Tibial artery (tissue), 4 donors: ENCODE measurements around the gene FARP2.

Source experiments
- DNase-seq, 2 donors: peaks; one replicate each; pipeline ENCODE4 v3.0.0-alpha.2; 2019
- H3K27ac ChIP-seq, 2 donors: fragments of 200-600 bp; sonication (generic) in 1 of 2; 1 replicate in 1 of 2; 2 replicates in 1 of 2; pipeline ENCODE4 v1.5.1; 2018 to 2019; ENCODE audit warnings: mild to moderate bottlenecking in 1 of 2
- H3K27me3 ChIP-seq, 2 donors: fragments of 200-600 bp; sonication (generic) in 1 of 2; one replicate each; pipeline versions ENCODE4 v1.5.1 to v1.6.0; 2016 to 2019
- H3K36me3 ChIP-seq, 3 donors: fragments of 200-600 bp; sonication (generic) in 2 of 3; one replicate each; pipeline ENCODE4 v1.5.1; 2016 to 2019; ENCODE audit warnings: mild to moderate bottlenecking in 2 of 3
- H3K4me1 ChIP-seq, 4 donors: fragments of 200-600 bp; sonication (generic) in 2 of 4; 1 replicate in 3 of 4; 2 replicates in 1 of 4; pipeline ENCODE4 v1.5.1; 2016 to 2019
- H3K4me3 ChIP-seq, 2 donors: fragments of 200-600 bp; sonication (generic) in 1 of 2; 1 replicate in 1 of 2; 2 replicates in 1 of 2; pipeline ENCODE4 v1.5.1; 2018 to 2019; ENCODE audit warnings: mild to moderate bottlenecking in 2 of 2
- H3K9me3 ChIP-seq, 3 donors: fragments of 200-600 bp; sonication (generic) in 1 of 3; one replicate each; pipeline ENCODE4 v1.5.1; 2016 to 2019
- intact Hi-C: fragments of 100-400 bp; cut with DNase I; formaldehyde crosslinking; loops from one replicate; pipeline ENCODE4 v1.15.0; 2023; ENCODE audit warnings: low total_unique reads
- TF ChIP-seq, protein P1 (sequence below), 2 experiments: fragments of 200-600 bp in 1 of 2; fragments of 450-650 bp in 1 of 2; IDR thresholded peaks; one replicate each; pipeline ENCODE4 v1.5.1; 2017 to 2019; ENCODE audit warnings: antibody characterized with exemption in 2 of 2, mild to moderate bottlenecking in 1 of 2, moderate library complexity in 1 of 2

Gene FARP2, protein sequence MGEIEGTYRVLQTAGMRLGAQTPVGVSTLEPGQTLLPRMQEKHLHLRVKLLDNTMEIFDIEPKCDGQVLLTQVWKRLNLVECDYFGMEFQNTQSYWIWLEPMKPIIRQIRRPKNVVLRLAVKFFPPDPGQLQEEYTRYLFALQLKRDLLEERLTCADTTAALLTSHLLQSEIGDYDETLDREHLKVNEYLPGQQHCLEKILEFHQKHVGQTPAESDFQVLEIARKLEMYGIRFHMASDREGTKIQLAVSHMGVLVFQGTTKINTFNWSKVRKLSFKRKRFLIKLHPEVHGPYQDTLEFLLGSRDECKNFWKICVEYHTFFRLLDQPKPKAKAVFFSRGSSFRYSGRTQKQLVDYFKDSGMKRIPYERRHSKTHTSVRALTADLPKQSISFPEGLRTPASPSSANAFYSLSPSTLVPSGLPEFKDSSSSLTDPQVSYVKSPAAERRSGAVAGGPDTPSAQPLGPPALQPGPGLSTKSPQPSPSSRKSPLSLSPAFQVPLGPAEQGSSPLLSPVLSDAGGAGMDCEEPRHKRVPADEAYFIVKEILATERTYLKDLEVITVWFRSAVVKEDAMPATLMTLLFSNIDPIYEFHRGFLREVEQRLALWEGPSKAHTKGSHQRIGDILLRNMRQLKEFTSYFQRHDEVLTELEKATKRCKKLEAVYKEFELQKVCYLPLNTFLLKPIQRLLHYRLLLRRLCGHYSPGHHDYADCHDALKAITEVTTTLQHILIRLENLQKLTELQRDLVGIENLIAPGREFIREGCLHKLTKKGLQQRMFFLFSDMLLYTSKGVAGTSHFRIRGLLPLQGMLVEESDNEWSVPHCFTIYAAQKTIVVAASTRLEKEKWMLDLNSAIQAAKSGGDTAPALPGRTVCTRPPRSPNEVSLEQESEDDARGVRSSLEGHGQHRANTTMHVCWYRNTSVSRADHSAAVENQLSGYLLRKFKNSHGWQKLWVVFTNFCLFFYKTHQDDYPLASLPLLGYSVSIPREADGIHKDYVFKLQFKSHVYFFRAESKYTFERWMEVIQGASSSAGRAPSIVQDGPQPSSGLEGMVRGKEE

DNA sequence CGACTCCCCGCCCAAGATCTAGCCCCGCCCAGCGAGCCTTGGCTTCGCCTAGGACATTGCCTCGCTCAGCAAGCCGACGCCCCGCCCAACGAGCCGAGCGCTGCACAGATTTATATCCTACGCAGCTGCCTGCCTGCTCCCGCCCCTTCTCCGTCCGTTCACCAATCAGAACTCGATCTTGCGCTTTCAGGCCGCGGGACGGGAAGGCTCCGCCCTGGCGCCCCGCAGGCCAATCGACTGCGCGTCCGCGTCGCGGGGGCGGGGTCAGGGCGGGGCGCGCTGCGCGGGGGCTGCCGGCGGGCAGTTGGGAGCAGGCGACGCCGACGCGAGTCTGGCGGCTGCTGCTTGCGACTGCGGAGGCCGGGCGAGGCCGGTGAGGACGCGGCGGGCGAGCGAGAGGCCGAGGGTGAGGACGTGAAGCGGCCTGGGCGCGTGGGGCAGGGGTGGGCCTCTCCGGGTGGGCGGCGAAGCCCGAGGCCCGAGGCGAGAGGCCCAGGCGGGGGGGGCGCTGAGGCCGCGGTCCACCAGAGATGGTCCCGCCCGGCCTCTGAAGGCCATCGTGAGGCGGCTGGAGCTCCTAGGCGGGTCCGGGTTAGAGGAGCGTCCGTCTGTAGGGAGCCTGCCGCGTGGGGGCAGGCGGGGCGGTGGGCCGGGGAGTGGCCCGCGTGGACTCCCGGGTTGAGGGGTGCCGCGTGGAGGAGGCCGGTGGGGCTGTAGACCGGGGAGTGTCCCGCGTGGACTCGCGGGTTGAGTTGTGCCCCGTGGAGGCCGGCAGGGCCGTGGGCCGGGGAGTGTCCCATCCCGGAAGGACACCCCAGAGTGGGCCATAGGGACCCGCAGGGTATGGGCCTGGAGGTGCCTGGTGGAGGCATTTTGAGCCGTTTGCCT, at the start of gene FARP2:
FARP2 (plus strand) TSS at position 303 of the 888 bp plus-strand sequence. CDS start 16,823 bp downstream, outside the sequence.
- peaks cover 0 to 36% (median 18%) of the 10 kb centered on the region in 4 donors for H3K4me1 ChIP-seq
- H3K36me3 ChIP-seq = peaks cover 20 to 25% (median 24%) of the 10 kb centered on the region in 3 donors
- no peaks in the 10 kb centered on the region for H3K9me3 ChIP-seq
- no peaks in the 10 kb centered on the region for H3K27me3 ChIP-seq
- TF ChIP-seq, protein P1, sequence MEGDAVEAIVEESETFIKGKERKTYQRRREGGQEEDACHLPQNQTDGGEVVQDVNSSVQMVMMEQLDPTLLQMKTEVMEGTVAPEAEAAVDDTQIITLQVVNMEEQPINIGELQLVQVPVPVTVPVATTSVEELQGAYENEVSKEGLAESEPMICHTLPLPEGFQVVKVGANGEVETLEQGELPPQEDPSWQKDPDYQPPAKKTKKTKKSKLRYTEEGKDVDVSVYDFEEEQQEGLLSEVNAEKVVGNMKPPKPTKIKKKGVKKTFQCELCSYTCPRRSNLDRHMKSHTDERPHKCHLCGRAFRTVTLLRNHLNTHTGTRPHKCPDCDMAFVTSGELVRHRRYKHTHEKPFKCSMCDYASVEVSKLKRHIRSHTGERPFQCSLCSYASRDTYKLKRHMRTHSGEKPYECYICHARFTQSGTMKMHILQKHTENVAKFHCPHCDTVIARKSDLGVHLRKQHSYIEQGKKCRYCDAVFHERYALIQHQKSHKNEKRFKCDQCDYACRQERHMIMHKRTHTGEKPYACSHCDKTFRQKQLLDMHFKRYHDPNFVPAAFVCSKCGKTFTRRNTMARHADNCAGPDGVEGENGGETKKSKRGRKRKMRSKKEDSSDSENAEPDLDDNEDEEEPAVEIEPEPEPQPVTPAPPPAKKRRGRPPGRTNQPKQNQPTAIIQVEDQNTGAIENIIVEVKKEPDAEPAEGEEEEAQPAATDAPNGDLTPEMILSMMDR (IDR thresholded peaks at IDR 0.05) = no peak
- peak within 1 kb of the TSS; percentile 86 to 95 for H3K27ac ChIP-seq
- DNase-seq = peak; percentile 100
- peak within 1 kb of the TSS; percentile 81 to 93 for H3K4me3 ChIP-seq
- intact Hi-C loops = loop anchor here (10.0 kb wide), 1 partner anchor 279 kb away; the partner anchor contains the start of genes ATG4B and THAP4

DNA sequence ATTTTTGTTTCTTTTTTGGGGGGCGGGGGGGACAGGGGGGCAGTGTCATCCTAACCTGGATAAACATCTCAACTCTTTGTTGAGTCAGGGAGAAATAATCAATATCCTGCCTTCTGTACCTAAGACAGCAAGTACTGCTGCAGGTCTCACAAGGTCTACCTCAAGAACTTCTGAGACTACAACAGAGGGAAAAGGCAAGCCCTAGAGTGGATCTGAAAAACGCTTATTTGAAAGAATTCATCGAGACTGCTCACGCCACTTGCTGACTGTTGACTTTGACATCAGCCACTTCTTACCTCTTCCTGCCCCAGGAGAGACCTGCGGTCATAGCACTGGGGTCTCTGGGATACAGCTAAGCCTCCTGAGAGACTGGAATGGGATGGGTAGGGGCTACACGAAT, 49.0 kb upstream of the FARP2 start:
- H3K27ac ChIP-seq = no peak overlapping the region
- intact Hi-C loops = no loop called here
- peaks cover 0 to 32% (median 22%) of the 10 kb centered on the region in 4 donors for H3K4me1 ChIP-seq

DNA sequence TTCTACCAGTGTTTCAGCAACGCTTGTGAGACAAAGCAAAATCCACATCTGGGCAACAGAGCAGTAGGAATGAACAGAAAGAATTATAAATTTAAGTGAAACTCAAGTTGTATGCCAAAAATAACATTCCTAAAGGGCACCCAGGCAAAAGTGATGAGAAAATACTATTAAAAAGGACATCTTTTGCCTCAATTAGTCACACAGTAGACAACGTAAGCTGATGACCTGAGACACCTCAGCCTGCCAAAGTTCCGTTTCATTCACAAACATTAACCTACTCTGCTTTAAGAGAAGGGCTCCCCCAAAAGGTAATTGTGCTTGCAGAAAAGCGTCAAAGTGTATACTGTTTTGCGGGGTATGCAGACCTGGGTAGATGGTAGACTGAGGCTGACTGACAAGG, 47.8 kb upstream of the FARP2 start:
- no peak for DNase-seq
- Histone ChIP-seq H3K36me3 (no peaks in the 10 kb centered on the region), H3K27me3 (no peaks in the 10 kb centered on the region), H3K4me3 (no peak overlapping the region), H3K27ac (no peak overlapping the region), H3K9me3 (no peaks in the 10 kb centered on the region), H3K4me1 (peaks cover 0 to 35% (median 20%) of the 10 kb centered on the region in 4 donors)
- TF ChIP-seq, protein P1 (IDR thresholded peaks at IDR 0.05) = no peak
- intact Hi-C loops = no loop called here

More for the DNA sequence above, 49.0 kb upstream of the FARP2 start:
- Histone ChIP-seq H3K36me3 (no peaks in the 10 kb centered on the region), H3K27me3 (no peaks in the 10 kb centered on the region), H3K9me3 (no peaks in the 10 kb centered on the region), H3K4me3 (no peak overlapping the region)
- TF ChIP-seq, protein P1 (IDR thresholded peaks at IDR 0.05) = no peak
- DNase-seq = no peak

DNA sequence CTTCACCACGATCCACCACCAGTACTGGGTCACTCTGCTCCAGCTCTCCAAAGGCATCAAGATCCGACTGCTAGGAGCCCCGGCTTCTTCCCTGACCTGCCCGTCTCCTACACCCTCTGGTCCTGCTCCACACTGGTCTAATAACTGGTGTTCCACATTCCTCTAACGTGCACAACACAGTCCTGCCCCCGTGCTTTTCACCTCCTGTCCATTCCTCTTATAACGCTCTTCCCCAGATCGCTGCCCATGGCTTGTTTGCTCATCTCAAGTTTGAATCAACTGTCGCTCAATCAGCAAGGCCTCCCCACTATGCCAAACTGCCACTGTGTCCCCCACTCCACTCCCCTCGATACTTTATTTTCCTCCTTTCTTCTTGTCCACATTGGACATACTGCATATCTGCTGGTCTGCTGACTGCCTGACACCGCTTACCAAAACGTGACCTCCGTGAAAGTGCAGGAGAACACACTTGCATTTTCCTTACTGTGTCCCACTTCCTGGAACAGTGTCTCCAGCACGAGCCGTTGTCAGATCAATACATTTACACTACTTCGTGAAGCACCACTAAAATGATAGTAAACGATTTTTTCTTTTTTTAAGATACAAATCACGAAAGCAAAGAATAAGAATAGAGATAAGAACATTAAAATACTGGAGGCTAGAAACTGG, 47.1 kb upstream of the FARP2 start:
- Histone ChIP-seq H3K27me3 (no peaks in the 10 kb centered on the region), H3K4me1 (peaks cover 0 to 35% (median 24%) of the 10 kb centered on the region in 4 donors), H3K4me3 (no peak overlapping the region), H3K9me3 (no peaks in the 10 kb centered on the region), H3K36me3 (no peaks in the 10 kb centered on the region), H3K27ac (no peak overlapping the region)
- TF ChIP-seq, protein P1 (IDR thresholded peaks at IDR 0.05) = no peak
- no peak for DNase-seq
- intact Hi-C loops = no loop called here
